ENCODE results near the gene FRG2.
"Not testable (repeated sequence)": the region's sequence is repeated elsewhere in the genome, so short reads cannot be mapped to it uniquely, and the experiment has no call there.

FRG2 gene

DNA sequence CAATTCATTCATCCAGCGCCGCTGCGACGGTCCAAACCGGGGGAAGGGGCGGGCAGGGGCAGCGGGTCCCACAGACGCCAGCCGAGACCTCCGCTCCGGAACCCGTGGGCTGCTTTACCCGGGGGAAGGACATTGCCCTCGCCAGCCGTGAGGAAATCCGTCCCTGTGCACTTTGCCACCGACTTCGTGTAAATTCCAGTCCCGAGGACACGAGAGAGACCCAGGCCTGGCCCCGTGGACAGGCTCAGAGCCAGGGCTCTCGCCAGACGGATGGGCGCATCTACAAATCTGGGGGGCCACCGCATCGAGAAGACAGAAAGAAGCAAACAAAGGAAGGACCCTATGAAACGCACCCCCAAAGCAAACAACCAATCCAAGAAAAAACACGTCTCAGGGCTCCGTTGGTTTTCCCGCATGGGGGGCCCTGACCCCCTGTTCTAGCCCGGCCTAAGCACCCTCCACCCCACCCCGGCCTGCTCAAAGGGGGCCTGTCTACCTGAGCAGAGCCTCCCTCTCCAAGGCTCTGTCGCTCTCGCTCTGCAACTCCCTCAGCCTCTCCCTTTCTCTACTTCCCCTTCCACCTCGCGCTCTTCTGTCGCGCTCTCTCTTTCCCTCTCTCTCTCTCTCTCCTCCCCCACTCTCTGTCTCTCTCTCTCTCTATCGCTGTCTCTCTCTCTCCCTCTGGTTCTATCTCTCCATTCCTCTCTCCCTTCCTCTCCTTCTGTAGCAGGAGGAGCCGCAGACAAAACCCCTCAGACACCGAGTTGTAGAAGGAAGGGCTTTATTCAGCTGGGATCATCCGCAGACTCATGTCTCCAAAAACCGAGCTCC lies 11.3 kb downstream of the FRG2 start:
- DNase-seq = no peak

DNA sequence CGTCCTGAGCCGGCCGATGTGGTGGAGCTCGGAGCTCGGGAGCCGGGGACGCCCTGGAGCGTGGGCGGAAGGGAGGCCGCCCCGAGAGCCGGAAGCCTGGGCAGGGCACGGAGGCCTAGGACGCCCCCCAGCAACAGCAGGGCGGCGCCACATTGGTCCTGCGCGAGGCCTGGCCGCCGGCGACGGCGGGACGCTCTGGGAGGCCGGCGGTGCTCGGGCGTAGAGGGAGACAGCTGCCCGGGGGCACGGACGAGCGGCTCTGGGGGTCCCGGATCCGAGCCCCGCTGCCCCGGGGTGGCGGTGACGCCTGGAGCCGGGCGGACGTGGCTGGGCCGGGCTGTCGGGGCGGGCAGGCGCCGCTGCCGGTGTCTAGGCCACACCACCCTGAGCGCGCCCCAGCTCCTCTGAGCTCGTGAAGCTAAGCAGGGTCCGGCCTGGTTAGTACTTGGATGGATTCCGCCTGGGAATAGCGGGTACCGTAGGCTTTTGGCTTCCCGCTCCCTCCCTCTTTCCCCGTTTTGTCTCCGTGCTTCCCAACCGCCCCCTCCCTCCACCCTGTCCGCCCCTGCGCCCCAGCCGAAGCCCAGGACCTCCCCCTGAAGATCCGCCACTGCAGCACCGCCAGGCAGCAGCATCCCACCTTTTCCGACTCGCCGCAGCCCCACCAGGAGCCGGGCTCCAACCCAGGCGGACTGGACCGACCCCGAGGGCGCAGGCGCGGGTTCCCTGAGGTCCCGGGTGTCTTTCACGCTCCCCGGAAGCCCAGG lies 12.1 kb downstream of the FRG2 start:
- DNase-seq = no peak

DNA sequence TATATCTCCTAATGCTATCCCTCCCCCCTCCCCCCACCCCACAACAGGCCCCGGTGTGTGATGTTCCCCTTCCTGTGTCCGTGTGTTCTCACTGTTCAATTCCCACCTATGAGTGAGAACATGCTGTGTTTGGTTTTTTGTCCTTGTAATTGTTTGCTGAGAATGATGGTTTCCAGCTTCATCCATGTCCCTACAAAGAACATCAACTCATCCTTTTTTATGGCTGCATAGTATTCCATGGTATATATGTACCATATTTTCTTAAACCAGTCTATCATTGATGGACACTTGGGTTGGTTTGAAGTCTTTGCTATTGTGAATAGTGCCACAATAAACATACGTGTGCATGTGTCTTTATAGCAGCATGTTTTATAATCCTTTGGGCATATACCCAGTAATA lies 37.1 kb downstream of the FRG2 start:
- DNase-seq = not testable (repeated sequence)

DNA sequence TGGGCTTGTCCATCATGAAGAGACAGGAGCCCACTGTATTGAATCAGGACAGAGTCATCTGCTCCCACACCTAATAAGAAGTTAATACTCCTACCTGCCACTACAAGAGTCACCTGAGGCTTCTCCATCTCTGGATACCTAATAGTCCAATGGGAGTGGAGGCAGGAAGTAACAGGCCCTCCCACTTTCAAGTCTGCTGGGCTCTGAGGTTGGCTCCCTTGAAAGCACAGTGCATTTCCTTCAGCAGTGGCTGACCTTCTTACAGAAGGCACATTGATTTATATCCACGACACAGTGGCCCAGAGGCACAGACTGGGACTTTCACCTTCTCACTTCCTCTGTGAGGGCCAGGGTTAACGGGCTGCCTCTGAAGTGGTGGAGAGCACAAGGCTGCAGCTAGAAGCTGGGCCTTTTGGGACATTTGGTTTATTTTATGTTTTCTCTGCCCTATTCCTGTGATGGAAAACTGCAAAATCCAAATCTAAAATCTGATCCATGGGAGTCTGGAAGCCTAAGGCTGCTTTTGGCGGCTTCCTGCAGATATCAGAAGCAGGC lies 38.1 kb downstream of the FRG2 start:
- no peak for DNase-seq

DNA sequence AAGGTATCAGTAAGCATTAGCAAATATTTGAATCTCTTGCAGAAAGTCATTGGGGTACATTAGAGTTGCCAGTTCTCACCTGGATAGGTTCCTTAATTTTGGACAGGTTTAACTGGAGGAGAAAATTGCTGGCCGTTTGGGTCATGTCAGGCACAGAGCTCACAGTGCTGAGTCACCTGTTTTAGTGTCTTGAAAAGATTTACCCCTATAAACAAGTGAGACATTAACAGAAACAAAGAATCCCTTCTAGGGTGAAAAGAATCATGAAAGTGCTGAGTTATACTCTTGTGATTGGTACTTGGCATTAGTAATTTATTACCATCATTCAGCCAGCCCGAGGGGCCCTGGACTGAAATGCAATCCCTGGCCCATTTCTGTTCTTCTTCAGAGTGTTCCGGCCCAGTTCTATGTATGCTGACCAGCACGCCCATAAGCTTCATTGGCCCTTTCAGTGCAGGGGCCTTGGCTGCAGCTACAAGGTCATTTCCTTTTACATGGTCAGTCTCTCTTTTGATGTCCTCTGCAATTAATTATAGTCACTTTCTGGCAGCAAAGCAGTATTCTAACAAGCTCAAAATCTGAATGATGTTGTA lies 41.3 kb downstream of the FRG2 start:
- not testable (repeated sequence) for DNase-seq

DNA sequence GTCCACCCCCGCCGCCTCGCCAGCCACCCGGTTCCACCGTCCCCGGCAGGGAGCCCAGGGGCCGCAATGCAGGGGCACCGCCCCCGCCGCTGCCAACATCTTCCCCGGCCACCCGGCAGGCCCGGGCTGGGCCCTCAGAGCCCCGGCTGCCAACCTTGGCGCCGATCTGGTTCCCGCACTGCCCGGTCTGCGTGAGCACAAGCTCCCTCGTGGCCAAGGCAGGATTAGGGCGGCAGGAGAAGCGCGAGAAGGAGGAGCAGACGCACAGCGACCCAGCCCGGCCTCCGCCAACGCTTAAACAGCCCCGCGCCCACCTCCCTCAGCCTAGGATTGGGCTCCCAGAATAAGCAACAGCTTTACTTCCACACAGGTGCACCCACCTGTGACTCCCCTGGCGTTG lies 42.4 kb downstream of the FRG2 start:
- not testable (repeated sequence) for DNase-seq

DNA sequence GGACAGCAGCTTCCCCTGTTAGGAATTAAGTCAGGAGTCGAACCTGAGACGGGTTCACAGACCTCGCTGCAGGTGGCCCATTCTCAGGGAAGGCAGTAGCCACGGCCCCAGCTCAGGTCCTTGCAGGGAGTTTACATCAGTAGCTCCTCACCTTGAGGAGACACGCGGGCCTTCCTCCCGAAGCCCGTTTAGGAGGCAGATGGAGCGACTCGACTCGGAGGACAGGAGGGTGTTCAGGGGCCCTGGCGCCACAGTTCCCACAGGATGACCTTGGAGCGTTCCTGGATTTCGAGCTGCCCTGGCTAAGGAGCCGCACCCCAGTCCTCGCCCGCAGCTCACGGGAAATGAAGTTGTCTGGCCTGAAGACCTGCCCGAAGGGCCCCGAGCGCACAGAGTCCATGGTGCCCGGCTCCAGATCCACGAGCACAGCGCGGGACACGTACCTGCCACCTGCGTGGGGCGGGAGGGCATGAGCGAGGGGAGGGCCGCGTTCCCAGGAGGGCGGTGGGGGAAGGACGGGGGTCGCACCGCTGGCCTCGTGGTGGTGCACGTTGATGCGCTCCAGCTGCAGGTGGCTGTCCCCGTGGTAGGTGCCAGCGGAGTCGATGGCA lies 43.0 kb downstream of the FRG2 start:
- DNase-seq = not testable (repeated sequence)

DNA sequence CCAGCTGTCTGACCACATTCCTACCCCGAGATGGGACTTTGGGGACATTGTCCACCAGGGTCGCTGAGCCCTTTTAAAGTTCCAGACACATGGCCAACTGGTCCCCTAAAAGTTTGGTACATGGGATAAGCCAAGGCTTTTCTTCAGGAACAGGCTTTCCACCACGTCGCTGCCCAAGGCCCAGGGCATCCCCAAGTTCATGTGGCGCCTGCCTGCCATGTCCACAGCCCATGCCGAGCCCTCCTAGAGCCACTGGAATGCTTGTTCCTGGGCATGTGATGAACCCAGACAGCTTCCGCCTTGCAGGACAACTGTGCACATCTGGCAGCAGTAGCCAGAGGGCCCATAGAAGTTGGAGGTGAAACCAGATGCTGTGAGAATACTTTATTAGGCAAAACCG lies 45.1 kb downstream of the FRG2 start:
- DNase-seq = no peak

DNA sequence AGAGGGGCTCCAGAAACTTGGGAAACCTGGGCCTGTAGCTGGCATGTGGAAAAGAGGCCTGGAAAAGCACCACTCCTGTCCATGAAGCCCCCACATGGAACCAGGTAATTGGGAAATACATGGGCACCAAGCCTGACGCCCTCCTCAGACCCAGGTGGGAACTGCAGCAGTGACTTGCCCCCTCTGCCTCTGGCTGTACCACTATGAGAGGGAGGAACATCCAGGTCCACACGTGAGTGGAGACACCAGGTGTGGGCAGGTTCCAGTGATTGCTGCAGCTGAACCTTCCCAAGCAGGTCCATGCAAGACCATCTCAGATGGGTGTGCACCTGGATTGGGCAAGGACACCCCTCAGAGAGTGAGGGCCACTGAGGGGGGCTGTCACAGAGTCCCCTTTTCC lies 46.8 kb downstream of the FRG2 start:
- DNase-seq = not testable (repeated sequence)

DNA sequence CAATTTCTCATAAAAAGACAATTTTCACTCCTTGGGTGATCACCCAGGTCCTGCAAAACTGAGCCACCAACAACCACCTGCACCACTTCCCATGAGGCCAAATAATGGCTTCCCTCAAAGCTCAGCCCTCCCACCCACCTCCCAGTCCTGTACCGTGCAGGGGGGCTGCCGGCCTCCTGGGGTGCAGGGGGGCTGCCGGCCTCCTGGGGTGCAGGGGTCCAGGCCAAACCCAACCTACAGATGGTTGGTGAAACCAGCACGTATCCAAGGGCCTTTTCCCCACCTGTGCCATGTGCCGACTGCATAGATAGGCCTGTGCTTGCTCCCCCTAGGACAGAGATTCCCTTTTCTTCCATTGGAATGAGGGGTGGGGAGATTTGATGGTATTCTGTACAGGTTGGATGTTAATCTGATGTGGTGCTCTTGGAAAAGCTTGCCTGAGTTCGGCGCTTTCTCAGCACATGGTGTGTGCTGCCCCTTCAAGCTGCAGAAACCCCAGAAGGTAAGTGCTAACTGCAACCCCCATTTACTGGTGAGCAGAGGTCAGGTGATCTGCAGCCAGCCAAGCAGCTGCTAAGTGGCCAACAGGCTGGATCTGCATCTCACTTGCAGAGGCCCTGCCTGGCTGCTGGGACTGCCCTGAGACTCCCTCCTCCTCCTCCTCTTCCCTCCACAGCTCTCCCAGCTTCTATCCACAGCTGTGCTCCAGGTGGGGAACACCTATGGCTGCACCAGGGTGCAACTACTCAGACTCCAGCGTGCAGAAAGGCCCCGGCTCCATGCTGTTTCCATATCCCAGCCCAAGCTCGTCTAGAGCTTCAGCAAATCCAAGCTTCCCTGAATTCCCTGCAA lies 47.6 kb downstream of the FRG2 start:
- no peak for DNase-seq

All from NCI-H1417 treated with DMSO at 0.1 percent for 48 hours (cell line).